Endometrial microvascular endothelial cells (primary cell): ENCODE results near the gene KRTAP15-1. TPM values are rescaled to one million over a fixed set of nuclear protein-coding genes. Genes with fewer than 3 reads are reported as not detected.

Source experiments
- in situ Hi-C: cut with HindIII; loops from 2 replicates; pipeline ENCODE4 v1.10.0; 2017; ENCODE audit warnings: low sequenced_read_pairs, low pct_unique_long_range_greater_than_20kb; ENCODE audit errors: inconsistent ontology term
- total RNA-seq: library from RNA; depleted of rRNA; stranded (reverse); fragments of >200 nt; gene quantifications from one replicate; pipeline ENCODE4 v1.2.3, GENCODE V29; 2015; ENCODE audit errors: inconsistent ontology term

Gene KRTAP15-1
- total RNA-seq = not detected

- in situ Hi-C loops = no loop called here
These were observed at the start of gene KRTAP15-1 for GRCh38 chr21:30439975-30440374. Gene KRTAP15-1 (plus strand): TSS chr21:30440275. CDS start chr21:30440328, 53 bp downstream.

- in situ Hi-C loops = no loop called here
These were observed 48.5 kb upstream of the KRTAP15-1 start for GRCh38 chr21:30391492-30392025.

- in situ Hi-C loops = no loop called here
These were observed 44.3 kb upstream of the KRTAP15-1 start, which contains the start of gene KRTAP13-1 for GRCh38 chr21:30395731-30396130. Gene KRTAP13-1 (plus strand): TSS chr21:30396031. CDS start chr21:30396087, 56 bp downstream.

GRCh38 chr21:30408782-30409494 lies 31.1 kb upstream of the KRTAP15-1 start:
- in situ Hi-C loops = no loop called here

GRCh38 chr21:30415993-30416392 lies 24.1 kb upstream of the KRTAP15-1 start:
- in situ Hi-C loops = no loop called here

GRCh38 chr21:30425826-30426225 lies 14.2 kb upstream of the KRTAP15-1 start, which contains the start of gene KRTAP13-3:
Gene KRTAP13-3 (minus strand): TSS chr21:30425926. CDS start chr21:30425912, 14 bp downstream.
- in situ Hi-C loops = no loop called here

- in situ Hi-C loops = no loop called here
These were observed 13.3 kb upstream of the KRTAP15-1 start for GRCh38 chr21:30426731-30427130.

- in situ Hi-C loops = no loop called here
These were observed 9.9 kb upstream of the KRTAP15-1 start, which contains the start of gene KRTAP13-4 for GRCh38 chr21:30430170-30430655. Gene KRTAP13-4 (plus strand): TSS chr21:30430220. CDS start chr21:30430276, 56 bp downstream.

GRCh38 chr21:30434033-30434631 lies 5.9 kb upstream of the KRTAP15-1 start:
- in situ Hi-C loops = no loop called here

GRCh38 chr21:30437010-30437565 lies 3.0 kb upstream of the KRTAP15-1 start:
- in situ Hi-C loops = no loop called here

GRCh38 chr21:30443226-30443625 lies 3.2 kb downstream of the KRTAP15-1 start:
- in situ Hi-C loops = no loop called here

- in situ Hi-C loops = no loop called here
These were observed 4.1 kb downstream of the KRTAP15-1 start for GRCh38 chr21:30444204-30444603.

- in situ Hi-C loops = no loop called here
These were observed 7.0 kb downstream of the KRTAP15-1 start for GRCh38 chr21:30447056-30447455.

- in situ Hi-C loops = no loop called here
These were observed 8.4 kb downstream of the KRTAP15-1 start for GRCh38 chr21:30448514-30448913.

GRCh38 chr21:30463713-30464112 lies 23.6 kb downstream of the KRTAP15-1 start:
- in situ Hi-C loops = no loop called here

GRCh38 chr21:30468900-30469714 lies 29.0 kb downstream of the KRTAP15-1 start:
- in situ Hi-C loops = no loop called here

- in situ Hi-C loops = no loop called here
These were observed 37.9 kb downstream of the KRTAP15-1 start for GRCh38 chr21:30478004-30478403.

GRCh38 chr21:30479259-30479658 lies 39.2 kb downstream of the KRTAP15-1 start:
- in situ Hi-C loops = no loop called here

- in situ Hi-C loops = no loop called here
These were observed 40.1 kb downstream of the KRTAP15-1 start, which contains the start of gene KRTAP19-1 for GRCh38 chr21:30480145-30480544. Gene KRTAP19-1 (minus strand): TSS chr21:30480367. CDS start chr21:30480317, 50 bp downstream.
